Calu3 (cell line): Measurements from ENCODE around the gene TTLL11. TPM values are rescaled to one million over a fixed set of nuclear protein-coding genes. Genes with fewer than 3 reads are reported as not detected.

Source experiments
- BruUV-seq: library from RNA; stranded (reverse); fragments of 400-500 nt; replicated peaks from 2 replicates; lab custom pipeline; 2021; lab: Mats Ljungman, UMichigan
- CTCF ChIA-PET: fragments of 300-600 bp; sonication (Branson Sonifier 250); formaldehyde crosslinking; loops from one replicate; lab custom pipeline; 2022; ENCODE audit warnings: antibody characterized with exemption; lab: Charles Lee
- DNase-seq: peaks from one replicate; pipeline ENCODE4 v3.0.0; 2022
- H3K27ac Mint-ChIP-seq: one replicate; pipeline ENCODE4 v1.8.0; 2022; ENCODE audit warnings: mixed read lengths; ENCODE audit not compliant: unreplicated experiment
- H3K27me3 Mint-ChIP-seq: one replicate; pipeline ENCODE4 v1.8.0; 2022; ENCODE audit warnings: mixed read lengths; ENCODE audit not compliant: unreplicated experiment
- H3K36me3 Mint-ChIP-seq: one replicate; pipeline ENCODE4 v1.8.0; 2022; ENCODE audit warnings: mild to moderate bottlenecking, moderate library complexity, mixed read lengths; ENCODE audit not compliant: insufficient read depth, unreplicated experiment
- H3K4me1 Mint-ChIP-seq: one replicate; pipeline ENCODE4 v1.8.0; 2022; ENCODE audit warnings: mild to moderate bottlenecking, low read depth, mixed read lengths; ENCODE audit not compliant: unreplicated experiment
- H3K4me3 Mint-ChIP-seq: one replicate; pipeline ENCODE4 v1.8.0; 2022; ENCODE audit warnings: mild to moderate bottlenecking, low read depth, moderate library complexity, mixed read lengths; ENCODE audit not compliant: unreplicated experiment
- H3K9me3 Mint-ChIP-seq: one replicate; pipeline ENCODE4 v1.8.0; 2022; ENCODE audit warnings: low read depth, mixed read lengths; ENCODE audit not compliant: unreplicated experiment
- CTCF ChIP-seq: fragments of 200-600 bp; IDR thresholded peaks from one replicate; pipeline ENCODE4 v1.8.0; 2022; ENCODE audit warnings: antibody characterized with exemption; ENCODE audit not compliant: unreplicated experiment
- intact Hi-C: fragments of 100-400 bp; cut with micrococcal nuclease; formaldehyde crosslinking; loops from one replicate; pipeline ENCODE4 v1.10.0; 2022; ENCODE audit not compliant: unreplicated experiment
- total RNA-seq: library from RNA; stranded (reverse); gene quantifications from 2 replicates; pipeline ENCODE4 v1.2.3, GENCODE V29; 2022

The TTLL11 gene
- total RNA-seq, 1 experiment from 2014 or later: 10.5 TPM

- no TSS peak for BruUV-seq
These were observed 171.7 kb downstream of the TTLL11 start for GRCh38 chr9:121921444-121921843.

GRCh38 chr9:121917375-121918335 lies 175.5 kb downstream of the TTLL11 start:
- intact Hi-C loops: no loop called here
- CTCF ChIA-PET: interaction anchor here (0.6 kb wide), 1 partner anchor 20 kb away, joined by 4 read pairs; no protein-coding TSS in a partner anchor
- Mint-ChIP-seq H3K27ac (no peak overlapping the region), H3K4me1 (peaks cover 25% of the 10 kb centered on the region), H3K9me3 (no peaks in the 10 kb centered on the region), H3K27me3 (no peaks in the 10 kb centered on the region), H3K4me3 (no peak overlapping the region), H3K36me3 (no peaks in the 10 kb centered on the region)
- no peak for DNase-seq
- TF ChIP-seq CTCF: no peak
- BruUV-seq: no TSS peak

More at GRCh38 chr9:121921444-121921843, 171.7 kb downstream of the TTLL11 start:
- no peaks in the 10 kb centered on the region for H3K9me3 Mint-ChIP-seq
- no peak for DNase-seq
- H3K27me3 Mint-ChIP-seq: no peaks in the 10 kb centered on the region
- CTCF ChIA-PET: interaction anchor here (0.5 kb wide), 1 partner anchor 121 kb away, joined by 6 read pairs; no protein-coding TSS in a partner anchor
- no peak for TF ChIP-seq CTCF
- no peak overlapping the region for H3K27ac Mint-ChIP-seq
- no peaks in the 10 kb centered on the region for H3K36me3 Mint-ChIP-seq
- H3K4me3 Mint-ChIP-seq: no peak overlapping the region
- peaks cover 18% of the 10 kb centered on the region for H3K4me1 Mint-ChIP-seq
- intact Hi-C loops: no loop called here

- Mint-ChIP-seq H3K9me3 (no peaks in the 10 kb centered on the region), H3K36me3 (no peaks in the 10 kb centered on the region), H3K27ac (no peak overlapping the region), H3K4me3 (no peak overlapping the region), H3K4me1 (peaks cover 20% of the 10 kb centered on the region), H3K27me3 (no peaks in the 10 kb centered on the region)
- intact Hi-C loops: no loop called here
- no peak for DNase-seq
- TF ChIP-seq CTCF: no peak
- CTCF ChIA-PET: interaction anchor here (1.0 kb wide), 1 partner anchor 10 kb away, joined by 3 read pairs; no protein-coding TSS in a partner anchor
- no TSS peak for BruUV-seq
These were observed 177.8 kb downstream of the TTLL11 start for GRCh38 chr9:121915304-121915625.

GRCh38 chr9:121914604-121915303 lies 178.4 kb downstream of the TTLL11 start:
- Mint-ChIP-seq H3K36me3 (no peaks in the 10 kb centered on the region), H3K27ac (no peak overlapping the region), H3K4me3 (no peak overlapping the region), H3K4me1 (peaks cover 20% of the 10 kb centered on the region), H3K27me3 (no peaks in the 10 kb centered on the region), H3K9me3 (no peaks in the 10 kb centered on the region)
- no peak for TF ChIP-seq CTCF
- intact Hi-C loops: no loop called here
- DNase-seq: no peak
- BruUV-seq: no TSS peak
- CTCF ChIA-PET: interaction anchor here (1.0 kb wide), 1 partner anchor 9 kb away, joined by 3 read pairs; no protein-coding TSS in a partner anchor
